ENCODE measurements around the gene CHAT. TPM values are rescaled to one million over a fixed set of nuclear protein-coding genes. Genes with fewer than 3 reads are reported as not detected.

Gene CHAT
- total RNA-seq, 1 experiment from 2014 or later = not detected

GRCh38 chr10:49682879-49683278 lies 69.0 kb downstream of the CHAT start:
- DNase-seq (ENCODE audit: low read depth) = no peak

GRCh38 chr10:49686651-49687050 lies 72.8 kb downstream of the CHAT start:
- DNase-seq (ENCODE audit: low read depth) = no peak

GRCh38 chr10:49688261-49688846 lies 74.5 kb downstream of the CHAT start:
- no peak for DNase-seq (ENCODE audit: low read depth)

- DNase-seq (ENCODE audit: low read depth) = no peak
These were observed 75.1 kb downstream of the CHAT start for GRCh38 chr10:49688920-49689319.

GRCh38 chr10:49689882-49690510 lies 76.2 kb downstream of the CHAT start:
- no peak for DNase-seq (ENCODE audit: low read depth)

- DNase-seq (ENCODE audit: low read depth) = no peak
These were observed 77.0 kb downstream of the CHAT start for GRCh38 chr10:49690698-49691356.

GRCh38 chr10:49691588-49691987 lies 77.8 kb downstream of the CHAT start:
- DNase-seq (ENCODE audit: low read depth) = no peak

- no peak for DNase-seq (ENCODE audit: low read depth)
These were observed 80.6 kb downstream of the CHAT start for GRCh38 chr10:49694466-49694865.

- no peak for DNase-seq (ENCODE audit: low read depth)
These were observed 82.5 kb downstream of the CHAT start for GRCh38 chr10:49696311-49696710.

- DNase-seq (ENCODE audit: low read depth) = no peak
These were observed 84.8 kb downstream of the CHAT start for GRCh38 chr10:49698679-49699078.

GRCh38 chr10:49700211-49700610 lies 86.4 kb downstream of the CHAT start:
- DNase-seq (ENCODE audit: low read depth) = no peak

GRCh38 chr10:49700997-49701396 lies 87.2 kb downstream of the CHAT start:
- DNase-seq (ENCODE audit: low read depth) = no peak

- no peak for DNase-seq (ENCODE audit: low read depth)
These were observed 93.7 kb downstream of the CHAT start for GRCh38 chr10:49707585-49707984.

- no peak for DNase-seq (ENCODE audit: low read depth)
These were observed 96.1 kb downstream of the CHAT start for GRCh38 chr10:49709934-49710333.

GRCh38 chr10:49710966-49711365 lies 97.1 kb downstream of the CHAT start:
- DNase-seq (ENCODE audit: low read depth) = no peak

GRCh38 chr10:49711481-49711880 lies 97.6 kb downstream of the CHAT start:
- DNase-seq (ENCODE audit: low read depth) = no peak

- no peak for DNase-seq (ENCODE audit: low read depth)
These were observed 99.4 kb downstream of the CHAT start for GRCh38 chr10:49713266-49713665.

Other genes with a start within 250 kb of the CHAT start
- gene DRGX, start 217.9 kb upstream of the CHAT start, total RNA-seq (2014; rRNA removed) = not detected in 2 replicates
- 6.3 and 7.3 TPM in 2 replicates for gene ERCC6, start 74.9 kb upstream of the CHAT start, total RNA-seq (2014; rRNA removed)
- gene SLC18A3, start 3.7 kb upstream of the CHAT start, total RNA-seq (2014; rRNA removed) = not detected in 2 replicates
- gene C10orf53, start 65.6 kb downstream of the CHAT start, total RNA-seq (2014; rRNA removed) = not detected in 2 replicates
- 0.06 TPM in 1 of 2 replicates, not detected in the other for gene OGDHL, start 148.3 kb downstream of the CHAT start, total RNA-seq (2014; rRNA removed)